Measurements from ENCODE around the gene ATXN7L1.

ATXN7L1 gene

GRCh38 chr7:105715528-105715927, 160.9 kb downstream of the ATXN7L1 start:
- Histone ChIP-seq H4K91ac (ENCODE audit: low read depth, low read length) (no peak overlapping the region), H3K23ac (ENCODE audit: low read length) (no peak overlapping the region), H3K4ac (ENCODE audit: low read depth, low read length) (no peak overlapping the region), H2AK5ac (ENCODE audit: low read length) (no peak overlapping the region), H4K12ac (ENCODE audit: low read depth, low read length) (no peak overlapping the region), H2BK12ac (ENCODE audit: low read length) (no peak overlapping the region), H3K9ac (ENCODE audit: low read length) (no peak overlapping the region), H3K27me3 (ENCODE audit: insufficient read depth, low read length) (no peaks in the 10 kb centered on the region), H4K8ac (ENCODE audit: low read depth, low read length) (no peak overlapping the region), H3K4me1 (ENCODE audit: control insufficient read depth in 1 of 2, insufficient read depth in 2 of 2, low read length in 2 of 2) (peaks cover 14 to 17% of the 10 kb centered on the region in 2 experiments), H3K79me2 (ENCODE audit: control insufficient read depth, insufficient read depth, low read length, poor library complexity) (no peaks in the 10 kb centered on the region), H2AFZ (ENCODE audit: insufficient read depth, low read length, poor library complexity) (no peak overlapping the region), H3K4me2 (ENCODE audit: low read length) (no peak overlapping the region), H3K9me3 (ENCODE audit: insufficient read depth, low read depth, low read length) (peaks cover 11% of the 10 kb centered on the region), H3K36me3 (ENCODE audit: control insufficient read depth in 1 of 2, insufficient read depth in 2 of 2, low read length in 2 of 2) (peaks cover 0 to 4% of the 10 kb centered on the region in 2 experiments), H3K18ac (ENCODE audit: low read length) (no peak overlapping the region), H2BK5ac (ENCODE audit: low read depth, low read length, poor library complexity) (no peak overlapping the region), H2BK120ac (ENCODE audit: insufficient read depth, low read length, poor library complexity) (no peak overlapping the region), H3K27ac (ENCODE audit: low read depth, low read length) (no peak overlapping the region), H3K79me1 (ENCODE audit: low read length) (no peaks in the 10 kb centered on the region), H3K14ac (ENCODE audit: low read length) (no peak overlapping the region), H3K4me3 (ENCODE audit: low read depth, low read length) (no peak overlapping the region)
- peak in 1 of 2 donors; percentile 49 for DNase-seq

GRCh38 chr7:105713488-105714465, 162.6 kb downstream of the ATXN7L1 start:
- Histone ChIP-seq H4K8ac (ENCODE audit: low read depth, low read length) (no peak overlapping the region), H2AFZ (ENCODE audit: insufficient read depth, low read length, poor library complexity) (no peak overlapping the region), H3K36me3 (ENCODE audit: control insufficient read depth in 1 of 2, insufficient read depth in 2 of 2, low read length in 2 of 2) (peaks cover 0 to 4% of the 10 kb centered on the region in 2 experiments), H3K18ac (ENCODE audit: low read length) (no peak overlapping the region), H2BK5ac (ENCODE audit: low read depth, low read length, poor library complexity) (no peak overlapping the region), H3K27ac (ENCODE audit: low read depth, low read length) (no peak overlapping the region), H3K23ac (ENCODE audit: low read length) (no peak overlapping the region), H4K12ac (ENCODE audit: low read depth, low read length) (no peak overlapping the region), H3K9me3 (ENCODE audit: insufficient read depth, low read depth, low read length) (peaks cover 13% of the 10 kb centered on the region), H3K9ac (ENCODE audit: low read length) (no peak overlapping the region), H2BK12ac (ENCODE audit: low read length) (no peak overlapping the region), H3K79me1 (ENCODE audit: low read length) (no peaks in the 10 kb centered on the region), H3K14ac (ENCODE audit: low read length) (no peak overlapping the region), H3K4me3 (ENCODE audit: low read depth, low read length) (no peak overlapping the region), H3K4me2 (ENCODE audit: low read length) (no peak overlapping the region), H2BK120ac (ENCODE audit: insufficient read depth, low read length, poor library complexity) (no peak overlapping the region), H3K4me1 (ENCODE audit: control insufficient read depth in 1 of 2, insufficient read depth in 2 of 2, low read length in 2 of 2) (peaks cover 7 to 8% of the 10 kb centered on the region in 2 experiments), H2AK5ac (ENCODE audit: low read length) (no peak overlapping the region), H3K27me3 (ENCODE audit: insufficient read depth, low read length) (no peaks in the 10 kb centered on the region), H3K4ac (ENCODE audit: low read depth, low read length) (no peak overlapping the region), H4K91ac (ENCODE audit: low read depth, low read length) (no peak overlapping the region), H3K79me2 (ENCODE audit: control insufficient read depth, insufficient read depth, low read length, poor library complexity) (no peaks in the 10 kb centered on the region)
- DNase-seq = peak; percentile 33 to 40
- no CpG with 5 or more reads among the region's 6 CpGs for WGBS (ENCODE audit: extremely low coverage, insufficient coverage, insufficient read length)

- no peak overlapping the region for H4K8ac ChIP-seq (ENCODE audit: low read depth, low read length)
- no peak for DNase-seq
- no peak overlapping the region for H2BK5ac ChIP-seq (ENCODE audit: low read depth, low read length, poor library complexity)
- no peak overlapping the region for H4K91ac ChIP-seq (ENCODE audit: low read depth, low read length)
- no peak overlapping the region for H2AFZ ChIP-seq (ENCODE audit: insufficient read depth, low read length, poor library complexity)
- H3K27me3 ChIP-seq (ENCODE audit: insufficient read depth, low read length) = no peaks in the 10 kb centered on the region
- no peak overlapping the region for H3K18ac ChIP-seq (ENCODE audit: low read length)
- H3K4me3 ChIP-seq (ENCODE audit: low read depth, low read length) = no peak overlapping the region
- H3K79me1 ChIP-seq (ENCODE audit: low read length) = no peaks in the 10 kb centered on the region
- no peak overlapping the region for H3K27ac ChIP-seq (ENCODE audit: low read depth, low read length)
- peaks cover 13% of the 10 kb centered on the region for H3K9me3 ChIP-seq (ENCODE audit: insufficient read depth, low read depth, low read length)
- H3K23ac ChIP-seq (ENCODE audit: low read length) = no peak overlapping the region
- no peak overlapping the region for H3K4ac ChIP-seq (ENCODE audit: low read depth, low read length)
- H3K4me2 ChIP-seq (ENCODE audit: low read length) = no peak overlapping the region
- no peak overlapping the region for H3K9ac ChIP-seq (ENCODE audit: low read length)
- peaks cover 0 to 4% of the 10 kb centered on the region in 2 experiments for H3K36me3 ChIP-seq (ENCODE audit: control insufficient read depth in 1 of 2, insufficient read depth in 2 of 2, low read length in 2 of 2)
- H3K14ac ChIP-seq (ENCODE audit: low read length) = no peak overlapping the region
- no peak overlapping the region for H2AK5ac ChIP-seq (ENCODE audit: low read length)
- WGBS (ENCODE audit: extremely low coverage, insufficient coverage, insufficient read length) = no CpG with 5 or more reads among the region's 3 CpGs
- no peaks in the 10 kb centered on the region for H3K79me2 ChIP-seq (ENCODE audit: control insufficient read depth, insufficient read depth, low read length, poor library complexity)
- no peaks in the 10 kb centered on the region for H3K4me1 ChIP-seq (ENCODE audit: control insufficient read depth in 1 of 2, insufficient read depth in 2 of 2, low read length in 2 of 2)
- H2BK120ac ChIP-seq (ENCODE audit: insufficient read depth, low read length, poor library complexity) = no peak overlapping the region
- no peak overlapping the region for H4K12ac ChIP-seq (ENCODE audit: low read depth, low read length)
- H2BK12ac ChIP-seq (ENCODE audit: low read length) = no peak overlapping the region
These were observed 163.5 kb downstream of the ATXN7L1 start for GRCh38 chr7:105712877-105713276.

GRCh38 chr7:105711726-105712402, 164.5 kb downstream of the ATXN7L1 start:
- H2AFZ ChIP-seq (ENCODE audit: insufficient read depth, low read length, poor library complexity) = no peak overlapping the region

More at GRCh38 chr7:105711726-105712402, 164.5 kb downstream of the ATXN7L1 start:
- no peak overlapping the region for H2AK5ac ChIP-seq (ENCODE audit: low read length)
- peaks cover 0 to 4% of the 10 kb centered on the region in 2 experiments for H3K36me3 ChIP-seq (ENCODE audit: control insufficient read depth in 1 of 2, insufficient read depth in 2 of 2, low read length in 2 of 2)
- H3K27ac ChIP-seq (ENCODE audit: low read depth, low read length) = no peak overlapping the region
- H2BK5ac ChIP-seq (ENCODE audit: low read depth, low read length, poor library complexity) = no peak overlapping the region
- no peak overlapping the region for H4K8ac ChIP-seq (ENCODE audit: low read depth, low read length)
- no peak overlapping the region for H3K18ac ChIP-seq (ENCODE audit: low read length)
- no peaks in the 10 kb centered on the region for H3K79me1 ChIP-seq (ENCODE audit: low read length)
- no peak for DNase-seq
- H3K27me3 ChIP-seq (ENCODE audit: insufficient read depth, low read length) = no peaks in the 10 kb centered on the region
- H3K4me3 ChIP-seq (ENCODE audit: low read depth, low read length) = no peak overlapping the region
- no peak overlapping the region for H2BK12ac ChIP-seq (ENCODE audit: low read length)
- H4K12ac ChIP-seq (ENCODE audit: low read depth, low read length) = no peak overlapping the region
- H3K79me2 ChIP-seq (ENCODE audit: control insufficient read depth, insufficient read depth, low read length, poor library complexity) = no peaks in the 10 kb centered on the region
- no peak overlapping the region for H3K4me2 ChIP-seq (ENCODE audit: low read length)
- WGBS (ENCODE audit: extremely low coverage, insufficient coverage, insufficient read length) = no CpG with 5 or more reads among the region's 5 CpGs
- H3K4ac ChIP-seq (ENCODE audit: low read depth, low read length) = no peak overlapping the region
- no peak overlapping the region for H3K9ac ChIP-seq (ENCODE audit: low read length)
- no peak overlapping the region for H3K23ac ChIP-seq (ENCODE audit: low read length)
- no peak overlapping the region for H3K14ac ChIP-seq (ENCODE audit: low read length)
- H2BK120ac ChIP-seq (ENCODE audit: insufficient read depth, low read length, poor library complexity) = no peak overlapping the region
- no peak overlapping the region for H4K91ac ChIP-seq (ENCODE audit: low read depth, low read length)
- H3K9me3 ChIP-seq (ENCODE audit: insufficient read depth, low read depth, low read length) = peaks cover 13% of the 10 kb centered on the region
- no peaks in the 10 kb centered on the region for H3K4me1 ChIP-seq (ENCODE audit: control insufficient read depth in 1 of 2, insufficient read depth in 2 of 2, low read length in 2 of 2)

Measured in trophoblast cell (in vitro differentiated cells and primary cell).